GM19372 (cell line): ENCODE data around the gene CWC25.
A peak's percentile ranks its signal among the peaks of the same experiment; 100 is the strongest.
"Not testable (repeated sequence)": the region's sequence is repeated elsewhere in the genome, so short reads cannot be mapped to it uniquely, and the experiment has no call there.

Experiments used
- ATAC-seq: cut with Tn5 transposase; IDR thresholded peaks from one replicate; pipeline ENCODE4 v1.9.1; 2021; ENCODE audit warnings: mild to moderate bottlenecking, low read depth, moderate library complexity; ENCODE audit not compliant: unreplicated experiment

Gene CWC25

GRCh38 chr17:38790148-38790707 lies 34.9 kb downstream of the CWC25 start:
- not testable (repeated sequence) for ATAC-seq

- no peak for ATAC-seq
Measured at GRCh38 chr17:38789185-38789584, 35.9 kb downstream of the CWC25 start.

- ATAC-seq, result not testable (repeated sequence)
Measured at GRCh38 chr17:38787999-38788398, 37.1 kb downstream of the CWC25 start.

- ATAC-seq, result no peak
Measured at GRCh38 chr17:38786372-38786771, 38.7 kb downstream of the CWC25 start.

DNA sequence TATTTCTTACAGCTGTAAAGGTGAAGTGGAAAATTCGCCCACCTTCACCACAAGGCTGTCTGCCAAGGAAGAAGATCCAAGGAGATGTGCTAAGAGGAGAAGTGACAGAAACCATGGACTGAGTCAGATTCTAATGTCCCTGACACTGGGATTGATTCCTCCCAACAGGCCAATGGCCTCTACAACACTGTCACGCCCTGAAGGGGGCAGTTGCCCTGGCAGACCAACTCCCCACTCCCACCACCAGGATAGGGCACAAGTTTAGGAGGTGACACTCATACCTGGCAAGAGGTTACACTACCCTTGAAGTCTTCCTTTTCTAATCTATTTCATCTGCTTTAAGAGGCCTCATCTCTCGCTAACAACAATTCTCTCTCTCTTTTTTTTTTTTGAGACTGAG lies 41.9 kb downstream of the CWC25 start:
- no peak for ATAC-seq

- ATAC-seq, result no peak
Measured at GRCh38 chr17:38779965-38780752, 45.0 kb downstream of the CWC25 start.

GRCh38 chr17:38777641-38778250 lies 47.4 kb downstream of the CWC25 start:
- ATAC-seq, result no peak

DNA sequence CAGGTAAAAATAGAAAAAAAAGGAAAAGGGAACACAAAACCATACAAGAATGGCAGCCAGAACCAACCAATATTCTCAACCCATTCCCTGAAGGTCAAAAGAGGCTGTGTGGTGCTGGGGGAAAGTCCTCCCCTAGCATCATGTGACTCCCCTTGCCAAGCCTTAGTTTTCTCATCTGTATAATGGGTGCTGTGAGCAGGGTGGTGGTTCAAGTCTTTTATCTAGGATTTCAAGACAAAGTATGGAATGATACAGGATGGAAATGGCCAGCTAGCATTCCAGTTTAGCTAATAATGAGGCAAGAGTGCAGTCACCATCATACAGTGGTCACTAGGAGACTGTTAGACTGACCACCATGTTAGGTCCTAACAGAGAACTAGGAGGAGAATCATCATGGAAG lies 51.9 kb downstream of the CWC25 start:
- ATAC-seq, result no peak

DNA sequence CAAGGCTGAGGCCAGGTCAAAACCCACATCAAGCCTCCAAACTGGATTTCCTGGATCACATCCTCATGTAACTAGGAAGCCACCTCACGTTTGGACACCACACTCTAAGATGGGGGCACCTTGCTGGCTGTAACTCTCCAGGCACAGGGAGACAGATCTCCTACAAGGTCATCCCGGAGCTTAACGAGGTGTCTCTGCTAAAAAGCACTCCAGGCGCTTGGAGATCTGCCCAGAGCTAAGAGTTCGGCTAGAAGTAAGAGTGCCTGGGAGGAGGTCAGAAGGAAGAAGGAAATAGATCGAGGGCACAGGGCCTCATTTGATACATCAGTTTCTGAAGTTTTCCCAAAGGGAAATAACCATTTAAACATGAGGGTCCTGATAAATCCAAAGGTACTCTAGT lies 56.7 kb downstream of the CWC25 start:
- ATAC-seq, result no peak

DNA sequence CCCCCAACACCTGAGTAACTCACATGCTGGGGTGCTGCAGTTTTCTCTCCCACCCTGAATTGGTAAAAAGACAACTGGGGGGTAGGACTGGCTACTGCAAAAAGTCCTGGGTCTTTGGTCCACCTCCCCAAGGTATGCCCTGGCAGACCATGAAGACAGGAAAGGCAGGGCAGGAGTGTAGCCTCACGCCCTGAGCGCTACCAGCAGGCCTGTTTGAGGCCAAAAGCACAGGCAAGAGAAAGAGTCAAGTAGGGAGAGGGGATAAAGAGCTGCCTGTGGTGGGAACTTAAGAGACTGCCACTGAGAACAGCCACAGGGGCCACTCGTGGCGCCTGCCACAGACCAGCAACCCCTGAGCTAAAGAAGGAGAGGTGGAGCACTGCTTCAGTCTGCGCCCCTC lies 58.8 kb downstream of the CWC25 start:
- no peak for ATAC-seq

DNA sequence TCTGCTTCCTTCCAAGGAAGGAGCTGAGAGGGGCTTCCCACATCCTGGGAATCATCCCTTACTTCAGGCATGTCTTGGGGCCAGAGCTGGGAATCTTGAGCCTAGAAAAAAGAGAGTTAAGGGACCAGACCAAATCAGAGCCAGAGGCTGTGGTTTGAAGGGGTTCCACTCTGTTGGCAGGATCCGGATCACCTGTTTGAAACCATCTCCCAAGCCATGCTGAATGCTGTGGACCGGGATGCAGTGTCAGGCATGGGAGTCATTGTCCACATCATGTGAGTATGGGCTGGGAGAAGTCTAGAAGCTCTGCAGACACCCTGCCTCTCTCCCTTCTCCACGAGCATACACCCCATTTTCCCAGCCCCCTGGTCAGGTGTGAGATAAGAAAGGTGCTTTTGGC lies 62.9 kb downstream of the CWC25 start:
- no peak for ATAC-seq

DNA sequence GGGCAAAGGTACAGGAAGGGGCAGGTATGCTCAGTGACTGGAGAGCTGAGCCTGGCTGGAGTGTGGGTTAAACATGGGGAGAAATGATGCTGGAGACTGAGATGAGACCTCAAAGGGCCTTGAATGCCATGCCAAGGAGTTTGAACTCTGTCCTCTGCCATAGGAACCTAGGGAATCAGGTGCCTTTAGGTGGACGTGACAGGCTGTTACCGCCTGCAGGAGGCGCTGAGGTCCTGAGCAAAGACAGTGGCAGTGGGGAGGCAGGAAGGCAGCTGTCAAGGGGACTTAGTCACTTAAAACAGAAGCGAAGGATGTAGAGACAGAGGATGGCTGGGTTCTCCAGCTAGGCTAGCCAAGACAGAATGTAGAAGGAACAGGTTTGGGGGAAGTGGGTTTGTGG lies 63.5 kb downstream of the CWC25 start:
- no peak for ATAC-seq

DNA sequence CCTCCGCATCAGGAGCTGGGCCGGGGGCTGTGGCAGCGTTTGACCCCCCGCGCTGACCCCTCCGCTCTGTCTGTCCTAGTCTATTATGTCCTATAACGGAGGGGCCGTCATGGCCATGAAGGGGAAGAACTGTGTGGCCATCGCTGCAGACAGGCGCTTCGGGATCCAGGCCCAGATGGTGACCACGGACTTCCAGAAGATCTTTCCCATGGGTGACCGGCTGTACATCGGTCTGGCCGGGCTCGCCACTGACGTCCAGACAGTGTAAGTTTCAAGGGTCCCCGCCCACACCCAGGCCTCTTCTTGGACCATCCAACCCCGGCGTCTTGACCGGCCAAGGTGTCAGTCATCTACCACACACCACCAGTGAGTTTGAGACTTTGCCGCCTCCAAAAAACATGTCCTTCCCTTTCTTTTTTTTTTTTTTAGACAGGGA lies 72.0 kb downstream of the CWC25 start:
- ATAC-seq, result no peak

DNA sequence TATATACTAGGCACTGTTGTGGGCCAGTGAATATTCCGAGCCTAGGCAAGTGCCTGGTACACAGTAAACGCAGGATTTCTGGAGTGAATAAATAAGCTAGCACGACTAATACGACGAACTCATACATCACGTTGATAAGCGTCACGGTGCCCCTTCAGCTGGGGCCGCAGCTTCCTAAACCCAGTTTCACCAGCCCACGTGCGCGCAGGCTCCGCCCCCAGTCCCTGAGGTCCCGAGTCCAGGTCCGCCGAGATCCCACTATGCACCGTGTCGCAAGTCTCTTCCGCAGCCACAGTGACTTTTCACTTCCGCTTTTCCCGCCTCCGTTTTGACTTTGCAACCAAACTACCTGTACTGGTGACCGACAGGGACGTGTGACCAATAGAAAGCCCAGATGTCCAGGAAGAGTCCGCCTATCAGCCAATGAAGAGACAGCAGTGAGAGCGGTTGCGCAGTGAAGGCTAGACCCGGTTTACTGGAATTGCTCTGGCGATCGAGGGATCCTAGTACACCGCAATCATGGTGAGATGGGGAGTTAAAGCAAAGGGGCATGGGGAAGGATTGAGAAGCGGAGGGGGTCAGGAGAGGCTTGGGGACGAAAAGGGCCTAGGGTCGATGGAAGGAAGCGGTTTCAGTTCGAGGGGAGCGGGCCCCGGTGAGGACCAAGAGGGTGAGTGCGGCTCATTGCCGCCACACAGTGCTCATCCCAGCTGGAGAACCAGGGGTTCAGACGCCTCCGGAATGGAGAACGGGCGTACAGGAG lies 72.6 kb downstream of the CWC25 start, which contains the start of gene PSMB3:
TSS of gene PSMB3 (plus strand) at position 434 of the 763 bp plus-strand sequence. CDS start at position 520, 86 bp downstream.
- ATAC-seq, result peak; percentile 86

DNA sequence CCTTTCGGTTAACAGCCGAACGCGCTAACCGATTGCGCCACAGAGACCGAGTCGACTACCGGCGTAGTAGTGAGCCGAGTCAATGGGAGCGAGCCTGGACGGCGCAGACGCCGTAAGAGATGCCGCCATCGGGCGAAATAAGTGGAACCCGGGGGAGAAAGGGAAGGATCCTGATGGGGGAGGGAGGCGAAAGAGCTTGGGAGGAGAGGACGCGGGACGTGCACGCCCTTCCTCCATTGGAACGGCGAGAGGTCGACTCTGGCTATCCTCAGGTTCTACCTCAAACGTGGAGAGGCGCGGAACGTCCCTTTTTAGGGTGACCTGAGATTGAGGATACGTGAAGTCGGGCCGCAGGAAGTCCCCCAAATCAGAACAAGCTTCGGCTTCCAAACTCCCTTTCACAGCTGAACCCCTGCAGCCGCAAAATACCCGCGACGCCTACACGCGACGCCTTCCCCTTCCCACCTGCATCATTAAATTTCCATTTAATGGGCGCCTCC lies 73.3 kb downstream of the CWC25 start:
- ATAC-seq, result peak; percentile 19

GRCh38 chr17:38751144-38751807 lies 73.8 kb downstream of the CWC25 start:
- no peak for ATAC-seq
